HL-60/S4 (cell line): ENCODE results near the gene ASPM.

Experiments used
- in situ Hi-C: fragments of 300-500 bp; cut with MboI; formaldehyde crosslinking; loops from 2 replicates; pipeline ENCODE4 v1.14.3; 2022; ENCODE audit warnings: low sequenced_read_pairs

ASPM gene, protein sequence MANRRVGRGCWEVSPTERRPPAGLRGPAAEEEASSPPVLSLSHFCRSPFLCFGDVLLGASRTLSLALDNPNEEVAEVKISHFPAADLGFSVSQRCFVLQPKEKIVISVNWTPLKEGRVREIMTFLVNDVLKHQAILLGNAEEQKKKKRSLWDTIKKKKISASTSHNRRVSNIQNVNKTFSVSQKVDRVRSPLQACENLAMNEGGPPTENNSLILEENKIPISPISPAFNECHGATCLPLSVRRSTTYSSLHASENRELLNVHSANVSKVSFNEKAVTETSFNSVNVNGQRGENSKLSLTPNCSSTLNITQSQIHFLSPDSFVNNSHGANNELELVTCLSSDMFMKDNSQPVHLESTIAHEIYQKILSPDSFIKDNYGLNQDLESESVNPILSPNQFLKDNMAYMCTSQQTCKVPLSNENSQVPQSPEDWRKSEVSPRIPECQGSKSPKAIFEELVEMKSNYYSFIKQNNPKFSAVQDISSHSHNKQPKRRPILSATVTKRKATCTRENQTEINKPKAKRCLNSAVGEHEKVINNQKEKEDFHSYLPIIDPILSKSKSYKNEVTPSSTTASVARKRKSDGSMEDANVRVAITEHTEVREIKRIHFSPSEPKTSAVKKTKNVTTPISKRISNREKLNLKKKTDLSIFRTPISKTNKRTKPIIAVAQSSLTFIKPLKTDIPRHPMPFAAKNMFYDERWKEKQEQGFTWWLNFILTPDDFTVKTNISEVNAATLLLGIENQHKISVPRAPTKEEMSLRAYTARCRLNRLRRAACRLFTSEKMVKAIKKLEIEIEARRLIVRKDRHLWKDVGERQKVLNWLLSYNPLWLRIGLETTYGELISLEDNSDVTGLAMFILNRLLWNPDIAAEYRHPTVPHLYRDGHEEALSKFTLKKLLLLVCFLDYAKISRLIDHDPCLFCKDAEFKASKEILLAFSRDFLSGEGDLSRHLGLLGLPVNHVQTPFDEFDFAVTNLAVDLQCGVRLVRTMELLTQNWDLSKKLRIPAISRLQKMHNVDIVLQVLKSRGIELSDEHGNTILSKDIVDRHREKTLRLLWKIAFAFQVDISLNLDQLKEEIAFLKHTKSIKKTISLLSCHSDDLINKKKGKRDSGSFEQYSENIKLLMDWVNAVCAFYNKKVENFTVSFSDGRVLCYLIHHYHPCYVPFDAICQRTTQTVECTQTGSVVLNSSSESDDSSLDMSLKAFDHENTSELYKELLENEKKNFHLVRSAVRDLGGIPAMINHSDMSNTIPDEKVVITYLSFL (N-terminal part only)

DNA sequence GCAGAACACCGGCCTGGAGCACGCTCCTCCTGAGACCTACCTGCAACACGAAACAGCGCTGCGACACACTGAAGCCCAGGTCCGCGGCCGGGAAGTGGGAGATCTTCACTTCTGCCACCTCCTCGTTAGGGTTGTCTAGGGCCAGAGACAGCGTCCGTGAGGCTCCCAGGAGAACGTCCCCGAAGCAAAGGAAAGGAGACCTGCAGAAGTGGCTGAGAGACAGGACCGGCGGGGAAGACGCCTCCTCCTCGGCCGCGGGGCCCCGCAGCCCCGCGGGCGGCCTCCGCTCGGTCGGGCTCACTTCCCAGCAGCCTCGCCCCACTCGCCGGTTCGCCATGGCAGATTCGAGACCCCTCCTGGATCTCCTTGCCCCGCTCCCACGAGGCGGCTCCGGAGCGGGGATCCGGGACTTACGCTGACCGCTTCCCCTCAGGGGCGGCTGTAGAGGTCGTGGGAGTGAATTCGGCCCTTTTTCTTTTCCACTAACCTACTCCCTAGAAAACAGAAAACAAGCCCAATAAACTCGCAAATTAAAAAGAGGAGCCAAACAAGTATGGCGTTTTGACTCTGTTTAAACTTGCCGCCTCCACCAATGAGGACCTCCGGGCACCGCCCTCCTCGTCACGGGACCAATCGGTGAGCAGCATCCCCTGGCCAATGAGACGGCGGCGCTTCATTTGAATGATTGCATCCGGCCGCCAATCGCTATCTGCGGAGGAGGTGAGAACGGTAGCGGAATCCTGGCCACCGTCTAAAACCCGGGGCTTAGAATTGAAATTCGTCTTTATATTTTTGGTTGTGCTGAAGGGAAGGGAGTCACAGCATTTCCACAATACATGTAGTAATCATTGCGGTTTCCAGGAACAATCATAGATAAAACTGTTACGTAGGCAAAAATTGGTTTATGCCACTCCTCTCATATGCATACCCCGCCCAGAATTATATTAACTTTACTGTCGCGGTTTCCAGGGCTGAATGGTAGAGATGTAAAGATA lies at the start of gene ASPM:
ASPM (minus strand) TSS at position 569 of the 995 bp plus-strand sequence; CDS start at position 337, 232 bp downstream.
- in situ Hi-C loops, result no loop called here

DNA sequence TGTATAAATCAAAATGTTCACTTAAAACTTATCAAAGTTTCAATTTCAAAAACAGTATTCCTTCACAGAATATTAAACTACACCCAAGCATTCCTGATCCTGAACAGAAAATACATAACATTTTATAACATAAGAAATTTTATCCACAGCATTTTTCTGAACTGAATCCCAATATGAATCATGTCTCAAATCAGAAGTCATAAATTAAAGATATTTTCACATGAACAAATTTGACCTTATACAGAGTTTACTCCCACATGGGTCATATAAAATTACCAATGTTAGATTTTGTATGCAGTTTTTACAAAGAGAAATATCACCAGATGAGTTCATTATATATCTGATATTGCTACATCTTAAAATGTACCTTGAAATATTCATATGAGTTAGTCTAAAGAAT lies 48.6 kb upstream of the ASPM start:
- in situ Hi-C loops, result no loop called here

DNA sequence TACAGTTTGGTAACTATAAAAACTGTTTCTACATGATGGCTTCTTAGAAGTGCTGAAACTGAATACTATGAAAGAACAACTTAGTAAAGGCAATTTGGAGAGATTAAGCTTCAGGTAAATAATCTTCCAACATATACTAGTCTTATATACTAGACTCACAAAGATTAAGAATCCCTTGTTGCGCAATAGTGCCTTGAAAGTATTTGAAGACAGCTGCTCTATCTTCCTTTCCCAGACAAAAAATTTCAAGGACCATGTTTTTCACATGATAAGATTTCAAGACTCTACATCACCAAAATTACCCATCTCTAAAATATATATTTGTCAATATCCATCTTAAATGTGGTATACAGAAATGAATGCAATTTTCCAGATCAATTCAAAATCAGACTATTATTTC lies 37.7 kb upstream of the ASPM start:
- in situ Hi-C loops, result no loop called here

DNA sequence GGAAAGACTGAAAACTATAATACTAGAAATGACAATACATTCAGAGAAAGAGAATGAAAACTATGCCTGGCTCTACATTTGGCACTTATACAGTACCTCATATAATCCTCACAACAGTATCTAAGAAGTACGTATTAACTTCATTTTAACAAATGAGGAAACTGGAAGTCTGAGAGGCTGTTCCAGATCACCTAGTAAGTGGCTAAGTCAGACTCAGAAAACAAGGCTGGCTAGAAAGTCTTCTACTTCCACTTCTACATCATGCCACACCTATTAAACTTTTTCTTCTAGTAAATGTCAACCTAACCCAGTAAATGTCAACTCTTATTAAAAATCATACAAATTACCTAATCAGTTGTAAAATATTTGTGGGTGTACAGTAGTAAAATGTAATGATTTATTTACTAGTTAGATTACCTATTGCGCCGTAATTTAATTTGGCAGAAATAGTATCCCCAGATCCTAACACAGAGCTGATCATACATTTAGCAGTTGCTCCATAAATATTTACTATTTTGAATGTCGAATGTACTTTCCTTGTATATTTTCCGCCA lies 36.8 kb upstream of the ASPM start:
- in situ Hi-C loops, result no loop called here

DNA sequence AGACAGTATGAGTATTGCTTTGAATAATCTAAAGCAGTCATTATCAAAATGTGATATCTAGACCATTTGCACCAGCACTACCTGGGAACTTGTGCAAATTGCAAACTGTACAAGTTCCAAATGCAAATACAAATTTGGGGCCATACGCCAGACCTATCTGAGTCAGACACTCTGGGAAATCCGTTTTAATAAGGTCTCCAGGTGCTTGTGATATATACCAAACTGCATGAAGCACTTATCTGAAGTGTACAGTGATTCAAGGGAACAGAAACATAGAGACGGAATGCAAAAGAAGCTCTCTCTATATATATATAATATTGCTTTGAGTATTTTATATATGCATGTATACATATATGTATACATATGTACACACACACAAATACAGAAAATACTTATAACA lies 36.2 kb upstream of the ASPM start:
- in situ Hi-C loops, result no loop called here

DNA sequence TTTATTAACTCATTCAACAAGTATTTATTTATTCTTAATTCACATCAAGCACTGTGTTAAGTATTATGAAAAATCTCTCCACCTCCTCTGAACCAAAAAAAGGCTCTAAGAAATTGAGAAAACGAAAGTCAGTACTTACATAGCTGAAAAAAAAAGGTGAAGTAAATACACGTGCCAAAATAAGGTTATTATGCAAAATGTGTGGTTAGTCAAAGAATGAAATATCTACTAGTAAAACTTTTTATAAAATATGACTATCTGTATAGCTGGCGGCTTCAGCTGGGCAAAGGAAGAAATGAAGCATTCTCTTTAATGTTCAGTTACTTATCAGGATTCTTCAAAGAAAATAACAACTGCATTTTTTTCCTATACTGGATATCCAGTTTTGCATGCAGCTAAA lies 35.5 kb upstream of the ASPM start:
- in situ Hi-C loops, result no loop called here

GRCh38 chr1:197180252-197180878 lies 33.9 kb upstream of the ASPM start:
- in situ Hi-C loops, result no loop called here

GRCh38 chr1:197178998-197179397 lies 32.5 kb upstream of the ASPM start:
- in situ Hi-C loops, result no loop called here

DNA sequence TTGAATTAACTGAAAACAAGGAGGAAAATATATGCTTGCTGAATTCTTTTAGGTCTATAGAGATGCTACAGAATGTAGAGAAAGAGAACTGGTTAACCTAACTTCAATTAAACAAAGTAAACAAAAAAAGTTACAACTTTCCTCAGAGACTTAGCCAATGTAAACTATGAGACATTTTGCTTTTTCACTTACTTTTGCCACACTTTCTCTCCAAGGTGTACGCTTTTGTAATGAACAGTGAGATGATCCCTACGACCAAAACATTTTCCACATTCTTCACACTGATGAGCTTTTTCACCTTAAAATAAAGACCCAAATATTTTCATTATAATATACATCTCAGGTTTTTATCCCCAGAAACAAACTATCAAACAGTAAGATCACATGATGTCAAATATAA lies 28.3 kb upstream of the ASPM start:
- in situ Hi-C loops, result no loop called here

GRCh38 chr1:197173571-197174507 lies 27.4 kb upstream of the ASPM start:
- in situ Hi-C loops, result no loop called here

DNA sequence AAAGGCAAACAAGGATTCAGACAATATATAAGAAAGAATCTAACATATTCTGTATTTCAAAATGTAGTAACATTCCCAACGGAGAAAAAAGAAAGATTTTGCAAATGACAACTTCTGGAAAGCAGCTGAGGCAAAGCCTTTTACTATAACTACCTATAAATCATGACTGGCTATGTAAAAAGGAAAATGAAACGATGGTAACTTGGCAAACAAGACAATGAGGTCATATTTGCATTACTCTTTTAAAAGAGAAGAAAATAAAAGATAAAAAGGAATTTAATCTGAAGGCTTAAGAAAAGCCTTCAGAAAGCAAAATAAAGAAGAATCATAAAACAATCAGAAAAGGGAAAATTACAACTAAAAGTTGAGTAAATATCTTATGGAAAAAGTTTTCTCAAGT lies 25.1 kb upstream of the ASPM start:
- in situ Hi-C loops, result no loop called here

GRCh38 chr1:197170538-197170937 lies 24.1 kb upstream of the ASPM start:
- in situ Hi-C loops, result no loop called here

GRCh38 chr1:197159461-197159860 lies 13.0 kb upstream of the ASPM start:
- in situ Hi-C loops, result no loop called here

- in situ Hi-C loops, result no loop called here
These were observed 10.2 kb upstream of the ASPM start for GRCh38 chr1:197156692-197157091.

- in situ Hi-C loops, result no loop called here
These were observed 6.2 kb upstream of the ASPM start for GRCh38 chr1:197152662-197153061.

- in situ Hi-C loops, result no loop called here
These were observed 4.7 kb upstream of the ASPM start for GRCh38 chr1:197151185-197151584.

GRCh38 chr1:197150336-197151005 lies 4.0 kb upstream of the ASPM start:
- in situ Hi-C loops, result no loop called here

DNA sequence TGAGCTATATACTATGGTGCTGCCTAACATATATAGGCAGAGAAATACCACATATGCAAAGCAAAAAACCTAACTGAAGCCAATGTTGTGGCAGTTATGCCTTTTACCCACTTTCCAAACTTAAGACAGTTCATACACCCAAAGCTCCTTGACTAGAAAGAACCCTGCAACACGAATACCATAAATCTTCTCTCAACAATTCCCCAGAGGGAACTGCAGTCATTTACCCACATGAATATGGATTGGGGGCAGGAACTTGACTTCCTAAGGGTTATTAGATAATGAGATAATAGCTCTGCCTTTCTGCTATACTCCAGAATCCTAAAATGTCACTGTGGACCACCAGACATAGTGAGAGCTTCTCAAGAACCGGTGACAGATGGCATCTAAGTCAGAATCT lies 2.9 kb upstream of the ASPM start:
- in situ Hi-C loops, result no loop called here
